ENCODE measurements around the gene CXCR4. TPM values are rescaled to one million over a fixed set of nuclear protein-coding genes. Genes with fewer than 3 reads are reported as not detected.

The CXCR4 gene
- total RNA-seq, 1 donor from 2014 or later = 88.8 TPM

DNA sequence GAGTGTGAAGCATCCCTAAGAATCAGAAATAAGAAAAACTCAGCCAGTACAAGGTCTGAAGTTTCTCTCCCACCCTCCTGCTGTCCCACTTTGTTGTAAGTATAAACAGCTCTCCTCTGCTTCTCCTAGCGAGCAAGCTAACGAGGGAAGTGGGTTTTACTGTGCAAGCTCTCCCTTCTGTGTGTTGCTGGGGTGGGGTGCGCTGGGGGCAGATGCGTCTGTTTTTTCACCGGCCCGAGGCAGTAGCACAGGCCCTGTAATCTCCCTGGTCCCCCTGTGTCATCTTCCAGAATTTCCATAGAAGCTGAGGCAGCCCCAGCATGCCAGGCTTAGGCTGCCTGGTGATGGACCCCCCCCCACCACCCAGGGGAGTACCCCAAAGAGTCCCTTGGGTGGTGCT is 9.4 kb upstream of the CXCR4 start:
- peaks cover 68% of the 10 kb centered on the region for H3K4me1 Mint-ChIP-seq
- DNase-seq = no peak
- peaks cover 47% of the 10 kb centered on the region for H3K27me3 Mint-ChIP-seq
- no peak overlapping the region for H3K4me3 Mint-ChIP-seq
- intact Hi-C loops (cut with micrococcal nuclease) = no loop called here
- H3K36me3 Mint-ChIP-seq (ENCODE audit: low read depth) = peaks cover 5% of the 10 kb centered on the region
- no peaks in the 10 kb centered on the region for H3K9me3 Mint-ChIP-seq
- H3K27ac Mint-ChIP-seq = no peak overlapping the region

DNA sequence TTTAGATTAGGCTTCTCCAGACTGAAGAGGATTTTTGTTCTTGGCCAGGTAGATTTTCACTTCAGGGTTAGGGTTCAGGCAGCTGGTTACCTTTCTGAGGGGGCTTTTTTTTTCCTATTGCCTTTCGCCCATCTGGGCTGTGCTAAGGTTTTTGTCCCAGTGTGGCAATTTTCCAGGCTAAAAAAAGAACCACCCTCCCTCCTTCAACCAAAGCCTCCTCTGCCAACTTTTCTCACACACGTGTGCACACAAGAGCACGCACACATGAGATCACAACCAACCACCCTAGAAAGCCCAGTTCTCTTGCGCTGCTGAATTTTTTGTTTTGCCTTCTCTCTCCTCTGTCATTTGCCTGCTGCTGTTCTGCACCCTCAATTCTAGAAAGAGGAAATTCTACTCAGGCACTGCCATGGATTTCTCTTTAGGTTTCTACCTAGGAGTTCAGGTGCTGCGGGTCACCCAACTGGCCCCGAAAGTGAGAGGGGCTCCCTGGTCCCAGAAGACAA is 8.5 kb upstream of the CXCR4 start:
- Mint-ChIP-seq H3K9me3 (no peaks in the 10 kb centered on the region), H3K27ac (no peak overlapping the region), H3K4me1 (peaks cover 65% of the 10 kb centered on the region), H3K36me3 (ENCODE audit: low read depth) (peaks cover 5% of the 10 kb centered on the region), H3K4me3 (no peak overlapping the region), H3K27me3 (peaks cover 55% of the 10 kb centered on the region)
- intact Hi-C loops (cut with micrococcal nuclease) = no loop called here
- no peak for DNase-seq

DNA sequence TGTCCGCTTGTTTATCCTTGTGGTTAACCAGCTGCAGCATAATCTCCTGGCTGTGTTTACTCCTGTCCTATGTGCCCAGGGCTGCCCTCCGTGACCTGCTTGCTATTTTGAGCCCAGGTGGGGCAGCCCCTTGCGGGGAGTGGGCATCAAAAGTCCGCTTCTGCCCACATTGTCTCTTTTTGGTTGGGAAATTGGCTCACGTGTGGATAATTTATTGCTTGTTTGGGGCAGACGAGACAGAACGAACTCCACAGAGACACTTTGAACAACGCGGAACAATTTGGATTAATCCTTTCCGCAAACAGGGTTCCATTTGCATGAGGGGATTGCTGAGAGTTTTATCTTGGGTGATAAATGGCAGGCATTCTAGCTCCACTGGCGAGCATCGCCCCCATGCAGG is 8.1 kb upstream of the CXCR4 start:
- H3K27me3 Mint-ChIP-seq = peaks cover 60% of the 10 kb centered on the region
- DNase-seq = no peak
- H3K27ac Mint-ChIP-seq = no peak overlapping the region
- H3K4me1 Mint-ChIP-seq = peaks cover 66% of the 10 kb centered on the region
- H3K4me3 Mint-ChIP-seq = no peak overlapping the region
- intact Hi-C loops (cut with micrococcal nuclease) = no loop called here
- H3K36me3 Mint-ChIP-seq (ENCODE audit: low read depth) = peaks cover 5% of the 10 kb centered on the region
- no peaks in the 10 kb centered on the region for H3K9me3 Mint-ChIP-seq

DNA sequence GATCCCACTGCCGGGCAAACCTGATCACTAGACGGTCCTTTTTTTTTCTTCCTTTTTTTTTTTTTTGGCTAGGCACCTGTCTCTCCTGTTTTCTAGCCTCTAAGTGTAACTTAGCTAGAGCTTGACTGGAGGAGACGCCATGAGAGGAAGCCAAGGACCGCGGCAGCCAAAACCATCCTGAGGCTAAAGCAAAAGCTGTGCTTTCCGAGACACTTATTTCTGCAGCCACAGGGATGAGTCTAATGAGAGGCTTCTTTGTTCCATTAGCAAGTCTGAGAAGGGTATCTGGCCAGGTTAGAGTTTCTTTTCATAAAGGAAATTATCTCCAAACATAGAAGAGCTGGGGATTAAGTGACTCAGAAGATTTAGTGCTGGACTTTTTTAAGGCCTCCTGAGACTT is 7.3 kb upstream of the CXCR4 start:
- peaks cover 64% of the 10 kb centered on the region for H3K4me1 Mint-ChIP-seq
- intact Hi-C loops (cut with micrococcal nuclease) = no loop called here
- no peak overlapping the region for H3K27ac Mint-ChIP-seq
- DNase-seq = no peak
- H3K4me3 Mint-ChIP-seq = no peak overlapping the region
- peaks cover 68% of the 10 kb centered on the region for H3K27me3 Mint-ChIP-seq
- H3K9me3 Mint-ChIP-seq = no peaks in the 10 kb centered on the region
- H3K36me3 Mint-ChIP-seq (ENCODE audit: low read depth) = peaks cover 5% of the 10 kb centered on the region

DNA sequence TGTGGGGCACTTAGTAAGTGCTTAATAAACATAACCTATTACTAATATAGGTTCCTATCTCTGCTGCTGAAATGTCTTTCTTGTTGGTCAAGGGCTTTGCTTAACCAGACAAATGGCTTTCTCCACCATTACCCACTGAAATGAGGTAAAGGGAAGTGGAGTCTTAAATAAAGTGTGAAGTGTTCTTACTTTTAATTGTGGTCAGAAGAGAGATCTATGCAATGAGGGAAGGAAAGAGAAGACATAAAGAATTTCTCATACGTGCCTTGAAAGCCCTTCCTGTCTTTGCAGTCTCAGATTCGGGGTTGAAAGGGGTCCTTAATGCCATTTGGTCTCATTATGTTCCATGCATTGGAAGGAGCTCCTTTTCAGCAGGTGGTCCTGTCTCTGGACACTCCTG is 6.9 kb upstream of the CXCR4 start:
- H3K4me1 Mint-ChIP-seq = peaks cover 64% of the 10 kb centered on the region
- intact Hi-C loops (cut with micrococcal nuclease) = no loop called here
- no peak overlapping the region for H3K27ac Mint-ChIP-seq
- H3K27me3 Mint-ChIP-seq = peaks cover 72% of the 10 kb centered on the region
- H3K9me3 Mint-ChIP-seq = no peaks in the 10 kb centered on the region
- peaks cover 4% of the 10 kb centered on the region for H3K36me3 Mint-ChIP-seq (ENCODE audit: low read depth)
- no peak overlapping the region for H3K4me3 Mint-ChIP-seq
- DNase-seq = no peak

DNA sequence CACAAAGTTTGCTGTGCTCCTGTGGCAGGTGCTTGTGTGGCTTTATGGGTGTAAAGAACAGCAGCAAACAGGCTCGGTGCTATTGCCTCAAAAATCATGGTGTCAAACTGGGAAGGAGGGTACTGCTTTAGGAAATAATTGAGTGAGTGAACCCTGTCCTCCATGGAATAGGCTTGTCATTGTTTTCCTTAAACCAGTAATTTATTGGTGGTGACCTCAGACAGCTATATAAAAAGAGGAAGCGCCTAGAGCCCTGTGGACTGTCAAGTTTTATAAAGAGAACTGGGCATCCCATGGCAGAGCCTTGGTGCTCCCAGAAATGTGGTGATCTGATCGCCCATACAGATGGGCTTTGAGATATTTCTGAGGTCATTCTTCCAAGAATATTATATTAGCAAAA is 4.7 kb upstream of the CXCR4 start:
- Mint-ChIP-seq H3K27ac (no peak overlapping the region), H3K27me3 (peaks cover 65% of the 10 kb centered on the region), H3K36me3 (ENCODE audit: low read depth) (no peaks in the 10 kb centered on the region), H3K9me3 (no peaks in the 10 kb centered on the region), H3K4me1 (peaks cover 59% of the 10 kb centered on the region), H3K4me3 (no peak overlapping the region)
- DNase-seq = no peak
- intact Hi-C loops (cut with micrococcal nuclease) = no loop called here

DNA sequence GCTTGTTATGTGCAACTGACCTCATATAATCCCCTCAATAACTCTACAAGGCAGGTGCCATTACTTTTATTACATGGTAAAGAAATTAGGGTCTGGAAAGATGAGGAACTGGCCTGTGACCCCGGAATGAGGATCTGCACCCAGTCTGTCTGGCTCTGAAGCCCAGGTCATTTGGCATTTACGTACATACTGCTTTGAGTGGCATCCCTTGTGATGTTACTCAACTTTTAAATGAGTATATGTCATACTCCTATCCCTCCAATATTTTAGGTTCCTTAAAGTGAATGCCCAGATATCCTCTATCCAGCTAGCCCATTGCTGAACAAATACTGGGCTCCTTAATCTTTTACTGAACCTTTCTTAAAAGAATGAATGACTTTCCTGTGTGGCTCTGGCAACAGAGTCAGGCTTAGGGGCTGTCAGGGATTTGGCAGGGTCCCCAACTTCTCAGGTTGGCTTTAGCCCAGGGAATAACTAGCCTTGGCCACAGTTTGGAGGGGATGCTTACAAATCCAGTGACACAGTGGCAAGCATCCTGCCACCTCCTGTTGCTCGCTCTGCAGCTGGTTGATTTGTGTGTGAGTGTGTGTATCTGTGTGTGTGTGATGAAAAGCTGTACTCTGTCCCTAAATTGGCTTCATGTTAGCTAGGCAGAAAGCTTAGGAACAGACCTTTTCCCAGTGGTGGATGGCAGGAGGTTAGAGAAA is 3.4 kb upstream of the CXCR4 start:
- intact Hi-C loops (cut with micrococcal nuclease) = no loop called here
- no peak for DNase-seq
- H3K27ac Mint-ChIP-seq = no peak overlapping the region
- H3K9me3 Mint-ChIP-seq = no peaks in the 10 kb centered on the region
- H3K4me1 Mint-ChIP-seq = peaks cover 58% of the 10 kb centered on the region
- no peak overlapping the region for H3K4me3 Mint-ChIP-seq
- peaks cover 56% of the 10 kb centered on the region for H3K27me3 Mint-ChIP-seq
- H3K36me3 Mint-ChIP-seq (ENCODE audit: low read depth) = no peaks in the 10 kb centered on the region

DNA sequence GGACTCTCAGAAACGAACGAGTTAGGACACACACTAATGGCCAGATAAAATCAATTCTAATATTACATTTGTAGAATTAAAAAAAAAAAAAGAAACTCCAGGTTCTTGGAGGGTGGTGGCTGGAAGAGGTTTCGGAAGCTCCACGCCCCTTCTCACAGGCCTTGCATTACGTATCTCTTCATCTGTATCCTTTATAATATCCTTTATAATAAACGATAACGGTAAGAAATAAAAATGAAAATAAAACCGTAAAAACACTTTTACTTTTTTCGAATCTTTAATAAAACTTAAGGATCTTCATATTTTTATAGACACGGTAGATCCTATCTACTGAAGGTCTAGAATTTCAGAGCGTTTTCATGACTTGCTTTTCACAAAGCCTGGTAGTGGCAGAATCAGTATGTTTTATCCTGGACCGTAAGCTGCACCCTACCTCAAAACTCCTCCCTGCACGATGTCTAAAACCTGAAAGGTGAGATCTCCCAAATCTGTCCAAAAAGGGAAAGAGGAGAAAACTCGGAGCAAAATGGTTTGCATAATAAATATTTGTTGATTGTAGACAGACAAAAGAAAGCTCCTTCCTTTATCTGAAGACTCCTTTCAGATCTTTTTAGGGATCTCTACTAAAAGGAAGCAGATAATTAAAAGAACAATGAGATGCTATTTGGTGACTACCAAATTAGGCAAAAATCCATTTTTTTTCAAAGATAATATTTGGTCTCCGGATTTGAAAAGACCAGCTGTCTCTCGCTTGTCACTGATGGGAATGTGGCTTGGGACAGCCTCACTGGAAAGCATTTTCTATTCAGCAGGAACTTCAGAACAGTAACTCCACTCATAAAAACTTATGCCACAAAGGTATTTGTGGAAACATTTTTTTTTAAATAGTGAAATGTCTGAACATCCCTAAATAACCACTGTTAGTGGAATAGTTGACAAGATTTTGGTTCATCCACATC is 2.0 kb upstream of the CXCR4 start:
- H3K9me3 Mint-ChIP-seq = no peaks in the 10 kb centered on the region
- H3K27ac Mint-ChIP-seq = peak overlapping the region; percentile 95
- H3K4me3 Mint-ChIP-seq = peak overlapping the region; percentile 98
- DNase-seq = no peak
- peaks cover 13% of the 10 kb centered on the region for H3K36me3 Mint-ChIP-seq (ENCODE audit: low read depth)
- peaks cover 47% of the 10 kb centered on the region for H3K27me3 Mint-ChIP-seq
- intact Hi-C loops (cut with micrococcal nuclease) = loop anchor here (1.0 to 5.0 kb wide), 7 partner anchors 87 to 1203 kb away; partner anchors contain the start of genes CCNT2, R3HDM1 and ZRANB3
- H3K4me1 Mint-ChIP-seq = peaks cover 60% of the 10 kb centered on the region

DNA sequence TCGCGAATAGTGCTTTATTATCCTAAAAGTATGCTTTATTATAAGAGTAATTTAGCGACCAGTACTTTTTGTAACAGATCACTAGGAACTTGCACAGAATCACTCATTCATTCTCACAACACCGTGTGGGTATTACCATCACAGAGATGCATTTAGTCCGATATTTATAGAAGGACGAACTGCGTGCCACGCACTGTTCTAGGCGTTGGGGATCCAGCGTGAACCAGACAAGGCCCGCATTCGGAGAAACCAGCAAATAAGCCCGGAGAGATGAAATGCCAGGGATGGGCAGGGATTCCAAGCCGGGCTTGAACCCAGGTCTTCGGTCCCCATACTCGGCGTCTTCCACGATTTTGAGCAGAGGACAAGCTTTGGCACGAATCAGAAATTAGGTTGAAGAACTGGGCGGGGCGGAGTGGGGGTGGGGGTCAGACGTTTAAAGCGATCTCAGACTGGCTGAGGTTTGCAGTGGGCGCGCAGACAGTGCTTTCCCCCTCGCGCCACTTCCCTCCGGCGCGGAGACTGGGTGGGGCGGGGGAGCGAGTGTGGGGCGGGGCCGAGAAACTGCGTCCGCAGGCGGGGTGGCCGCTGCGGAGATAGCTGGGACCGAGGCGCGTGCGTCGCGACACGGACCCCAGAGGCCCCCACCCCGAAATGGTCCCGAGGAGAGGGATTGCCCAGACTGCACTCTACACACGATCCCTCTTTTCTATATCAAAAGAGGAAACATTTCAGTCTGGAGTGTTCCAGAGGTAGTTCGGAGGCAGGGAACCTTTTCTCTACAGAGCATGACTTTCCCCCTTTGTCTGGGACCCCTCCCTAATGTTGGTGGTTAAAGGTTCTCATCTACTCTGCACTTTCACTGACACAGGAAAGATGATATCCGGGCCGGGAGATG is 1.1 kb upstream of the CXCR4 start:
- peak overlapping the region; percentile 95 for H3K27ac Mint-ChIP-seq
- peaks cover 40% of the 10 kb centered on the region for H3K27me3 Mint-ChIP-seq
- H3K9me3 Mint-ChIP-seq = no peaks in the 10 kb centered on the region
- DNase-seq = peak; percentile 92
- peaks cover 60% of the 10 kb centered on the region for H3K4me1 Mint-ChIP-seq
- H3K4me3 Mint-ChIP-seq = peak overlapping the region; percentile 98
- H3K36me3 Mint-ChIP-seq (ENCODE audit: low read depth) = peaks cover 21% of the 10 kb centered on the region
- intact Hi-C loops (cut with micrococcal nuclease) = loop anchor here (1.0 to 5.0 kb wide), 8 partner anchors 13 to 1202 kb away; partner anchors contain the start of genes CCNT2, R3HDM1 and ZRANB3

DNA sequence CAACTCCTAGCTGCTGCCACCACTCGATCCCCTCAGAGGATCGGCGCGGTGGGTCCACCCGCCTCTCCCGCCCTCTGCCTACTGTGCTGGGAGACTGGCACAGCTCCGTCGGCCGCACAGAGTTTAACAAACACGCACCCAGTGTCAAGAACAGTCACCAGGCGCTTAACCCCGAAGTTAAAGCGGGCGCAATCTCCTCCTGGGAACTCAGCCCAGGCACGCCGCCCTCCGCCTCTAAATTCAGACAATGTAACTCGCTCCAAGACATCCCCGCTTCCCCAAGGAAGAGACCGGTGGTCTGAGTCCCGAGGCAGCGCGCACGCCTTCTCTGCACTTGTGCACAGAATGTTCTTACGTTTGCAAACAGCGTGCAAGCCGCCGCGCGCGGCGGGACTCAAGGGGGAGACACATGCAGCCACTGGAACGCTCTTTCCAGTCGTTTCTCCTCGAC is 533 bp downstream of the CXCR4 start:
- Mint-ChIP-seq H3K27me3 (peaks cover 29% of the 10 kb centered on the region), H3K27ac (peak overlapping the region; percentile 95), H3K9me3 (no peaks in the 10 kb centered on the region), H3K4me3 (peak overlapping the region; percentile 98), H3K36me3 (ENCODE audit: low read depth) (peaks cover 36% of the 10 kb centered on the region), H3K4me1 (peaks cover 63% of the 10 kb centered on the region)
- peak; percentile 83 for DNase-seq
- intact Hi-C loops (cut with micrococcal nuclease) = loop anchor here (1.0 to 5.0 kb wide), 9 partner anchors 157 to 1200 kb away; partner anchors contain the start of genes CCNT2, R3HDM1, RAB3GAP1 and ZRANB3

DNA sequence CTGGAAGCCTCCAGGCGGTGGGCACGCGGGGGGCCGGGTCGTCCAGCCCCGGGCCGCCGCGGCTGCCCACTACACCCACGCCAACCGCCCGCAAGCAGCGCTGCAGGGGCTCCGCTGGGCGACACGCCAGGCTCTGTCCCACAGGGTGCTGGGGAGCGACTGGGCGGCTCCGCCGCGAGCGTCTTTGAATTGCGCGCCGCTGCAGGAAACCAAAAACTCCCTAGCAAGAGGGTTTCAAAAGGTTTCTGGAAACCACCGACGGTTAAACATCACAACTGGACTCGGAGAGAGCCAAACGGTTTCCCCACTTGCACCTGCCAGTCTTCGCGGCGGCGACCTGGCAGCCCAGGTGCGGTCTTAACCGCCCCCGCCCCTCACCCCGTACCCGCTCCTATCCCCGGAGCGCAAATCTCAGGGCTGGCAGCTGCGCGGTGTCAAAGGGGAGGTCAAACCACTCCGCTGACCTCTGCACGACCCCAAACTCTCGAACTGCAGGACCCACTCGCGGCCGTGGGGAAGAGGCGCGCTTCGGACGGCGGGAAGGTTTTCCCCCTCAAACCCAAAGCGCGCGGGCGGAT is 1.0 kb downstream of the CXCR4 start:
- peaks cover 61% of the 10 kb centered on the region for H3K4me1 Mint-ChIP-seq
- DNase-seq = peak; percentile 93
- peak overlapping the region; percentile 98 for H3K4me3 Mint-ChIP-seq
- peak overlapping the region; percentile 95 for H3K27ac Mint-ChIP-seq
- intact Hi-C loops (cut with micrococcal nuclease) = loop anchor here (1.0 to 5.0 kb wide), 13 partner anchors 60 to 1200 kb away; partner anchors contain the start of genes CCNT2, DARS1, R3HDM1 and RAB3GAP1
- no peaks in the 10 kb centered on the region for H3K9me3 Mint-ChIP-seq
- H3K27me3 Mint-ChIP-seq = peaks cover 24% of the 10 kb centered on the region
- H3K36me3 Mint-ChIP-seq (ENCODE audit: low read depth) = peaks cover 39% of the 10 kb centered on the region

DNA sequence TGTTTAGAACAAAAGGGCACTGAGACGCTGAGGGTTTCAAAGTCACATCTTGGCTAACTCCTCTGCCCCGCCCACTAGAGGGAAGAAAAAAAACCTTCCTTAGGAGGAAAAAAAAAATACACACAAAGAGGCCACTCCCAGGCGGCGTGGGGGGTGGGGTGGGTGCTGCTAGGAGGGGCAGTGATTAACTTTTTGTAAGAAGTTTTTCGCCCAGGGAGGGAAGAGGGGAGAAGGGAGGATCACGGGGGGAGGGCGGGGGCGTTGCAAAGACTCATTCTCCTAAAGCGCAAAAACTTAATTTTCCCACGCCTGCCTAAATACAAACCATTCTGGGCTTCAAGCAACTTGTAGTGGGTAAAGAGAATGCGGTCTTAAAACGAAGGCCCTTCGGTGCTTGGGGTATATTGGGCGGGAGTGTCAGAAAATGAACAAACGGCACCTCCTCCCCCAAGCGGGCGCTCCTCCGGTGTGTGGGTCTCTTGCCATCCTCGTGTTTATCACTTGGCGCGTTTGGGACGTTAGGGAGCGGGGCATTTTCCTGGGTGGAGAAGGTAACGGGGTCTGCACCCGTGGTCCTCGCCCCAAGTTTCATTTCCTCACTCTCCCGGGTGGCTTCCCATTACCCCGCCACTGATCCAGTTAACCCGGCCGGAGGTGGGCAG is 1.7 kb downstream of the CXCR4 start:
- H3K4me3 Mint-ChIP-seq = peak overlapping the region; percentile 98
- H3K36me3 Mint-ChIP-seq (ENCODE audit: low read depth) = peaks cover 39% of the 10 kb centered on the region
- H3K27ac Mint-ChIP-seq = peak overlapping the region; percentile 88
- peaks cover 18% of the 10 kb centered on the region for H3K27me3 Mint-ChIP-seq
- intact Hi-C loops (cut with micrococcal nuclease) = loop anchor here (1.0 to 5.0 kb wide), 11 partner anchors 59 to 1199 kb away; partner anchors contain the start of genes CCNT2, DARS1, R3HDM1 and RAB3GAP1
- H3K9me3 Mint-ChIP-seq = no peaks in the 10 kb centered on the region
- DNase-seq = peak; percentile 92
- peaks cover 58% of the 10 kb centered on the region for H3K4me1 Mint-ChIP-seq
